ENCODE measurements around the gene FOXP2.

DNA sequence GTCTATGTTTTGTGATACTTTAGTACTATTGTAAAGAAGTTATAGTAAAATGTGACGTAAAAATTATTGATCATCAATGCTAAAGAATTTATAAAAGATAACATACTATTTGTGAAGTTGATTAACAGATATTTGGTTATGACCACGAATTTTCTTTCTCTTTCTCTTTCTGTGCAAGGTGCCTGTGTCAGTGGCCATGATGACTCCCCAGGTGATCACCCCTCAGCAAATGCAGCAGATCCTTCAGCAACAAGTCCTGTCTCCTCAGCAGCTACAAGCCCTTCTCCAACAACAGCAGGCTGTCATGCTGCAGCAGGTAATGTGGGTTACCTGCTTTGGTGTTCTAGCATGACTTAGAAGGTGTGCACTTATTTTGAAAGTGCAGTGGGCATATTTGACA is 213.7 kb downstream of the FOXP2 start:
- TF ChIP-seq POLR2A (IDR thresholded peaks at IDR 0.05): no peak
- TF ChIP-seq, protein P1, sequence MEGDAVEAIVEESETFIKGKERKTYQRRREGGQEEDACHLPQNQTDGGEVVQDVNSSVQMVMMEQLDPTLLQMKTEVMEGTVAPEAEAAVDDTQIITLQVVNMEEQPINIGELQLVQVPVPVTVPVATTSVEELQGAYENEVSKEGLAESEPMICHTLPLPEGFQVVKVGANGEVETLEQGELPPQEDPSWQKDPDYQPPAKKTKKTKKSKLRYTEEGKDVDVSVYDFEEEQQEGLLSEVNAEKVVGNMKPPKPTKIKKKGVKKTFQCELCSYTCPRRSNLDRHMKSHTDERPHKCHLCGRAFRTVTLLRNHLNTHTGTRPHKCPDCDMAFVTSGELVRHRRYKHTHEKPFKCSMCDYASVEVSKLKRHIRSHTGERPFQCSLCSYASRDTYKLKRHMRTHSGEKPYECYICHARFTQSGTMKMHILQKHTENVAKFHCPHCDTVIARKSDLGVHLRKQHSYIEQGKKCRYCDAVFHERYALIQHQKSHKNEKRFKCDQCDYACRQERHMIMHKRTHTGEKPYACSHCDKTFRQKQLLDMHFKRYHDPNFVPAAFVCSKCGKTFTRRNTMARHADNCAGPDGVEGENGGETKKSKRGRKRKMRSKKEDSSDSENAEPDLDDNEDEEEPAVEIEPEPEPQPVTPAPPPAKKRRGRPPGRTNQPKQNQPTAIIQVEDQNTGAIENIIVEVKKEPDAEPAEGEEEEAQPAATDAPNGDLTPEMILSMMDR (IDR thresholded peaks at IDR 0.05): no peak
